IMR-90 (cell line): Measurements from ENCODE around the gene NKAIN4. TPM values are rescaled to one million over a fixed set of nuclear protein-coding genes. Genes with fewer than 3 reads are reported as not detected.

Source experiments
- ATAC-seq: fragments of 200-7000 bp; cut with Tn5 transposase; 2 replicates; pipeline ENCODE4 v1.9.1; 2020; ENCODE audit warnings: low read depth, mild to moderate bottlenecking, moderate library complexity
- BruUV-seq: library from RNA; stranded (reverse); fragments of 400-500 nt; replicated peaks from 2 replicates; lab custom pipeline; 2021; lab: Mats Ljungman, UMichigan
- CTCF ChIA-PET: fragments of 300-600 bp; formaldehyde crosslinking; extraction: SDS; loops from one replicate; lab custom pipeline; 2021; ENCODE audit warnings: antibody characterized with exemption; lab: Yijun Ruan, JAX
- POLR2A ChIA-PET: fragments of 300-600 bp; sonication (Branson Sonifier 250); formaldehyde crosslinking; loops from one replicate; lab custom pipeline; 2022; ENCODE audit warnings: antibody characterized with exemption; ENCODE audit not compliant: unreplicated experiment; lab: Charles Lee
- DNase-seq: peaks from one replicate; pipeline ENCODE4 v3.0.0; 2013
- H2AFZ ChIP-seq: replicated peaks from 2 replicates; pipeline ENCODE3; 2013; ENCODE audit warnings: low read length, mild to moderate bottlenecking; ENCODE audit not compliant: poor library complexity
- H2AK5ac ChIP-seq: 2 replicates; pipeline ENCODE4 v1.6.1; 2013; ENCODE audit warnings: low read depth, low read length, inconsistent platforms
- H2AK9ac ChIP-seq: replicated peaks from 2 replicates; pipeline ENCODE3; 2013; ENCODE audit warnings: mild to moderate bottlenecking, low read depth, low read length, moderate library complexity; ENCODE audit not compliant: poor library complexity
- H2BK120ac ChIP-seq: 2 replicates; pipeline ENCODE4 v1.6.1; 2013; ENCODE audit warnings: low read depth, low read length, inconsistent platforms
- H2BK15ac ChIP-seq: 3 replicates; pipeline ENCODE4 v1.6.1; 2013; ENCODE audit warnings: low read depth, low read length, inconsistent platforms
- H2BK20ac ChIP-seq: 2 replicates; pipeline ENCODE4 v1.6.1; 2013; ENCODE audit warnings: low read depth, mild to moderate bottlenecking, inconsistent platforms, low read length, moderate library complexity
- H2BK5ac ChIP-seq: 2 replicates; pipeline ENCODE4 v1.6.1; 2013; ENCODE audit warnings: mild to moderate bottlenecking, low read depth, low read length, inconsistent platforms; ENCODE audit not compliant: poor library complexity, severe bottlenecking
- H3K14ac ChIP-seq: replicated peaks from 2 replicates; pipeline ENCODE4 v1.6.1; 2013; ENCODE audit warnings: low read depth, low read length, inconsistent platforms
- H3K18ac ChIP-seq: 2 replicates; pipeline ENCODE4 v1.6.1; 2013; ENCODE audit warnings: low read depth, low read length, control low read depth
- H3K23ac ChIP-seq: 2 replicates; pipeline ENCODE4 v1.6.1; 2013; ENCODE audit warnings: low read depth, low read length, inconsistent platforms
- H3K27ac ChIP-seq: 2 replicates; pipeline ENCODE4 v1.5.1; 2013; ENCODE audit warnings: mild to moderate bottlenecking, control low read depth, low read length; ENCODE audit not compliant: insufficient read depth
- H3K27me3 ChIP-seq: 2 replicates; pipeline ENCODE4 v1.6.1; 2013; ENCODE audit warnings: low read length; ENCODE audit not compliant: control insufficient read depth, insufficient read depth
- H3K36me3 ChIP-seq: 2 replicates; pipeline ENCODE4 v1.6.1; 2013; ENCODE audit warnings: low read length, mixed read lengths; ENCODE audit not compliant: control insufficient read depth, insufficient read depth
- H3K4ac ChIP-seq: 2 replicates; pipeline ENCODE4 v1.6.1; 2013; ENCODE audit warnings: low read depth, low read length, inconsistent platforms
- H3K4me1 ChIP-seq: 2 replicates; pipeline ENCODE4 v1.6.1; 2013; ENCODE audit warnings: low read length, mixed read lengths; ENCODE audit not compliant: control insufficient read depth, insufficient read depth
- H3K4me2 ChIP-seq: 2 replicates; pipeline ENCODE4 v1.6.1; 2013; ENCODE audit warnings: low read depth, mild to moderate bottlenecking, control low read depth, low read length, moderate library complexity
- H3K4me3 ChIP-seq: 2 replicates; pipeline ENCODE4 v1.5.1; 2013; ENCODE audit warnings: low read depth, mild to moderate bottlenecking, control low read depth, low read length, moderate library complexity; ENCODE audit not compliant: insufficient read depth
- H3K56ac ChIP-seq: 2 replicates; pipeline ENCODE4 v1.6.1; 2013; ENCODE audit warnings: low read length, inconsistent platforms; ENCODE audit not compliant: insufficient read depth; ENCODE audit errors: extremely low read depth
- H3K79me1 ChIP-seq, 2 experiments: 2 replicates each; pipeline ENCODE4 v1.6.1; 2013; ENCODE audit warnings: low read length in 2 of 2, inconsistent platforms in 1 of 2, low read depth in 1 of 2
- H3K9ac ChIP-seq: 2 replicates; pipeline ENCODE4 v1.6.1; 2013; ENCODE audit warnings: low read depth, low read length, control low read depth
- H3K9me1 ChIP-seq: 2 replicates; pipeline ENCODE4 v1.6.1; 2013; ENCODE audit warnings: low read length, inconsistent platforms; ENCODE audit not compliant: insufficient read depth
- H3K9me3 ChIP-seq: 2 replicates; pipeline ENCODE4 v1.6.1; 2013; ENCODE audit warnings: low read length; ENCODE audit not compliant: control insufficient read depth, insufficient read depth
- H4K20me1 ChIP-seq: 2 replicates; pipeline ENCODE4 v1.6.1; 2013; ENCODE audit warnings: low read length, inconsistent platforms; ENCODE audit not compliant: insufficient read depth
- H4K5ac ChIP-seq: 2 replicates; pipeline ENCODE4 v1.6.1; 2013; ENCODE audit warnings: mild to moderate bottlenecking, low read depth, low read length, control low read depth
- H4K8ac ChIP-seq, 2 experiments: 2 replicates each; pipeline ENCODE4 v1.6.1; 2013; ENCODE audit warnings: low read depth in 2 of 2, low read length in 2 of 2, control low read depth in 1 of 2, inconsistent platforms in 1 of 2
- H4K91ac ChIP-seq: 2 replicates; pipeline ENCODE4 v1.6.1; 2013; ENCODE audit warnings: low read depth, low read length, inconsistent platforms; ENCODE audit not compliant: insufficient read depth
- CTCF ChIP-seq: conservative IDR thresholded peaks from 2 replicates; pipeline ENCODE4 v1.5.1; 2012; ENCODE audit warnings: mild to moderate bottlenecking, low read depth, low read length, improper control_type of control experiment
- ELK1 ChIP-seq: fragments of 150-350 bp; IDR thresholded peaks from 2 replicates; pipeline ENCODE4 v1.6.1; 2016; ENCODE audit warnings: low read depth, mild to moderate bottlenecking, low read length, moderate library complexity, borderline replicate concordance
- RCOR1 ChIP-seq: IDR thresholded peaks from 2 replicates; pipeline ENCODE4 v1.6.1; 2012; ENCODE audit warnings: mild to moderate bottlenecking, low read length, improper control_type of control experiment; ENCODE audit not compliant: insufficient replicate concordance
- WGBS, 2 experiments: methylation state at CpG; one replicate each; pipeline versions ENCODE4 v1.1.5 to v1.1.7; 2013; ENCODE audit warnings: missing lambda C conversion rate in 2 of 2; ENCODE audit not compliant: insufficient read length in 1 of 2; ENCODE audit errors: extremely low coverage in 2 of 2; 5-methylcytosine and 5-hydroxymethylcytosine counted together
- dilution Hi-C: fragments of 300-500 bp; cut with HindIII; formaldehyde crosslinking; loops from one replicate; pipeline ENCODE4 v1.14.3; 2018; ENCODE audit warnings: low sequenced_read_pairs; ENCODE audit not compliant: unreplicated experiment
- in situ Hi-C: fragments of 300-500 bp; cut with MboI; formaldehyde crosslinking; loops from 3 replicates; pipeline ENCODE4 v1.14.3; 2019; ENCODE audit warnings: low sequenced_read_pairs, inconsistent platforms, mixed read lengths
- intact Hi-C: fragments of 100-400 bp; cut with micrococcal nuclease; formaldehyde crosslinking; loops from 2 replicates; pipeline ENCODE4 v1.10.0; 2022
- polyA plus RNA-seq, 3 experiments: library from polyadenylated mRNA; depleted of rRNA; stranded (reverse); fragments of >200 nt; gene quantifications; 2 replicates each; pipeline ENCODE4 v1.2.3, GENCODE V29; 2012; ENCODE audit warnings: low replicate concordance in 1 of 3
- total RNA-seq: library from RNA; depleted of rRNA; stranded (reverse); fragments of >200 nt; gene quantifications from 2 replicates; pipeline ENCODE4 v1.2.3, GENCODE V29; 2012

NKAIN4 gene
- total and polyA plus RNA-seq, 2 of the 4 experiments (the other 2 are of a cell fraction) = not detected

DNA sequence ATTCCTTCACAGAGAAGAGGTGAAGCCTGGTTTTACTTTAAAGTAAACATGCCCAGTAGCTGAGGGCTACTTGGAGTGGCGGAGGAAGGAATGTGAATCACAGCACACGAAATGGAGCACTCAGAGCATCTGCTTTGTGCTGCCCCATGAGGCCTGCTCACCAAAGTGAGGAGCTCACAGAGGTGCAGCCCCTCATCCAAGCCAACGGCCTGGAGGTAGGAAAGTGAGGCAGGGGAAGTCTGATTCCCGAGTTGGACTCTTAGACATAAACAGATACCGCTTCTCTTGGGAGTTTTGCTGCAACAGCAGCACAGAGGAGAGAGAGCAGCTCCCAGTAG, 41.9 kb downstream of the NKAIN4 start:
- peaks cover 35 to 72% of the 10 kb centered on the region in 2 experiments for H3K79me1 ChIP-seq
- ATAC-seq = no peak
- no peak overlapping the region for H2AK9ac ChIP-seq
- H3K9me3 ChIP-seq = no peaks in the 10 kb centered on the region
- peaks cover 6% of the 10 kb centered on the region for H3K4me1 ChIP-seq
- no peak overlapping the region for H2BK15ac ChIP-seq
- no peak for TF ChIP-seq ELK1
- 0 out of 2 replicates have a peak, but pooled peaks have one; percentile 13 for TF ChIP-seq CTCF
- no peak for TF ChIP-seq RCOR1
- H3K23ac ChIP-seq = no peak overlapping the region
- ChIA-PET CTCF (interaction anchor here (0.6 kb wide), 1 partner anchor 11 kb away, joined by 3 read pairs; no protein-coding TSS in a partner anchor), POLR2A (no interaction called here)
- no CpG with 5 or more reads among the region's 5 CpGs for WGBS, 2 experiments
- H3K14ac ChIP-seq = no peak overlapping the region
- H3K4me2 ChIP-seq = no peak overlapping the region
- no TSS peak for BruUV-seq
- H3K9me1 ChIP-seq = peaks cover 6% of the 10 kb centered on the region; the same call in 1 of the 2 replicates
- dilution Hi-C loops (no loop called here), in situ Hi-C loops (no loop called here), intact Hi-C loops (no loop called here)
- no peak overlapping the region for H2AFZ ChIP-seq
- no peak overlapping the region for H2BK120ac ChIP-seq
- no peak overlapping the region for H4K5ac ChIP-seq
- no peak for DNase-seq
- H3K4me3 ChIP-seq = no peak overlapping the region
- H3K4ac ChIP-seq = no peak overlapping the region
- H2BK5ac ChIP-seq = no peak overlapping the region
- no peak overlapping the region for H4K91ac ChIP-seq
- no peak overlapping the region for H4K8ac ChIP-seq
- no peak overlapping the region for H3K9ac ChIP-seq
- peaks cover 76% of the 10 kb centered on the region for H4K20me1 ChIP-seq
- no peak overlapping the region for H3K18ac ChIP-seq
- H3K36me3 ChIP-seq = peaks cover 41% of the 10 kb centered on the region
- no peak overlapping the region for H3K56ac ChIP-seq
- no peak overlapping the region for H2BK20ac ChIP-seq
- H3K27me3 ChIP-seq = no peaks in the 10 kb centered on the region
- H3K27ac ChIP-seq = no peak overlapping the region
- H2AK5ac ChIP-seq = no peak overlapping the region
